HepG2 (cell line): Measurements from ENCODE around the gene FDXACB1. TPM values are rescaled to one million over a fixed set of nuclear protein-coding genes. Genes with fewer than 3 reads are reported as not detected.
A peak's percentile ranks its signal among the peaks of the same experiment; 100 is the strongest.

Source experiments
- ATAC-seq: fragments of 200-7000 bp; cut with Tn5 transposase; 3 replicates; pipeline ENCODE4 v1.9.1; 2020; ENCODE audit warnings: mild to moderate bottlenecking, moderate library complexity
- BruUV-seq: library from RNA; stranded (reverse); fragments of 400-500 nt; replicated peaks from 2 replicates; lab custom pipeline; 2021; lab: Mats Ljungman, UMichigan
- CTCF ChIA-PET: fragments of 300-600 bp; formaldehyde crosslinking; extraction: SDS; loops from one replicate; lab custom pipeline; 2021; ENCODE audit warnings: low total read pairs, inconsistent platforms, low intra/inter-chr PET ratio; lab: Yijun Ruan, JAX
- POLR2A ChIA-PET: fragments of 350-600 bp; sonication (Branson Sonifier 250); formaldehyde crosslinking; loops from one replicate; lab custom pipeline; 2020; ENCODE audit warnings: antibody characterized with exemption, inconsistent platforms; lab: Yijun Ruan, JAX
- DNase-seq: peaks from one replicate; pipeline ENCODE4 v3.0.0-alpha.2; 2015; ENCODE audit warnings: low spot score
- FAIRE-seq: peaks from 3 replicates; lab custom pipeline; 2011; peaks lifted over from hg19 to GRCh38; lab: Jason Lieb, UNC
- H2AFZ ChIP-seq: one replicate; pipeline ENCODE4 v1.6.1; 2011; ENCODE audit warnings: low read length, inconsistent platforms
- H3K27ac ChIP-seq: fragments of 300-600 bp; 3 replicates; pipeline ENCODE4 v1.8.0; 2011; ENCODE audit warnings: mixed run types, mild to moderate bottlenecking, mixed read lengths, low read length, inconsistent platforms; ENCODE audit not compliant: insufficient read depth; ENCODE audit errors: extremely low read length
- H3K27me3 ChIP-seq, 2 experiments: fragments of 200-600 bp in 1 of 2; 2 replicates in 1 of 2; 3 replicates in 1 of 2; pipeline versions ENCODE4 v1.6.0 to v1.8.0; 2011; ENCODE audit warnings: low read length in 2 of 2, mild to moderate bottlenecking in 2 of 2, moderate library complexity in 2 of 2, inconsistent platforms in 1 of 2; ENCODE audit not compliant: insufficient read depth in 2 of 2, control insufficient read depth in 1 of 2
- H3K36me3 ChIP-seq, 2 experiments: fragments of 200-600 bp in 1 of 2; replicated peaks in 1 of 2; 2 replicates in 1 of 2; 3 replicates in 1 of 2; pipeline versions ENCODE4 v1.5.1 to v1.8.0; 2011; ENCODE audit warnings: low read length in 2 of 2, inconsistent platforms in 1 of 2; ENCODE audit not compliant: insufficient read depth in 2 of 2, control insufficient read depth in 1 of 2
- H3K4me1 ChIP-seq: 2 replicates; pipeline ENCODE4 v1.5.1; 2012; ENCODE audit warnings: low read length, inconsistent platforms; ENCODE audit not compliant: insufficient read depth
- H3K4me2 ChIP-seq: 2 replicates; pipeline ENCODE4 v1.6.0; 2011; ENCODE audit warnings: low read depth, low read length, inconsistent platforms
- H3K4me3 ChIP-seq, 3 experiments: fragments of 200-600 bp in 1 of 3; sonication (generic), shearing (Covaris generic) in 1 of 3; replicated peaks in 1 of 3; 2 replicates each; pipeline ENCODE4 v1.5.1; 2011 to 2016; ENCODE audit warnings: low read length in 3 of 3, inconsistent platforms in 2 of 3, low read depth in 2 of 3, mild to moderate bottlenecking in 2 of 3, control low read depth in 1 of 3, mixed read lengths in 1 of 3; ENCODE audit not compliant: insufficient read depth in 1 of 3
- H3K79me2 ChIP-seq: one replicate; pipeline ENCODE4 v1.6.1; 2011; ENCODE audit warnings: low read length, inconsistent platforms; ENCODE audit not compliant: insufficient read depth
- H3K9ac ChIP-seq: 2 replicates; pipeline ENCODE4 v1.6.0; 2011; ENCODE audit warnings: mild to moderate bottlenecking, low read depth, low read length, inconsistent platforms; ENCODE audit not compliant: insufficient read depth
- H3K9me3 ChIP-seq: 2 replicates; pipeline ENCODE4 v1.5.1; 2012; ENCODE audit warnings: mild to moderate bottlenecking, low read length
- H4K20me1 ChIP-seq: 2 replicates; pipeline ENCODE4 v1.6.0; 2011; ENCODE audit warnings: inconsistent platforms, mild to moderate bottlenecking, low read length, moderate library complexity; ENCODE audit not compliant: insufficient read depth
- GRHL1 ChIP-seq: sonication (generic); formaldehyde crosslinking; conservative IDR thresholded peaks from 2 replicates; pipeline ENCODE4 v1.8.0; 2022; ENCODE audit warnings: missing genetic modification reagents
- KIAA2018 ChIP-seq: sonication (generic); formaldehyde crosslinking; IDR thresholded peaks from 2 replicates; pipeline ENCODE4 v1.5.0; 2020; ENCODE audit warnings: mild to moderate bottlenecking, missing genetic modification reagents, borderline replicate concordance
- NFIC ChIP-seq: IDR thresholded peaks from 2 replicates; pipeline ENCODE4 v1.6.1; 2012; ENCODE audit warnings: mild to moderate bottlenecking, low read length, inconsistent platforms
- PLSCR1 ChIP-seq: sonication (generic); formaldehyde crosslinking; IDR thresholded peaks from 2 replicates; pipeline ENCODE4 v1.5.0; 2020; ENCODE audit warnings: missing genetic modification reagents, mild to moderate bottlenecking, borderline replicate concordance
- POLR2G ChIP-seq: fragments of 200-400 bp; formaldehyde crosslinking; IDR thresholded peaks from 2 replicates; pipeline ENCODE4 v1.6.1; 2018; ENCODE audit warnings: mild to moderate bottlenecking, low read depth, low read length, moderate library complexity
- ZNF709 ChIP-seq: sonication (generic); formaldehyde crosslinking; IDR thresholded peaks from 2 replicates; pipeline ENCODE4 v1.5.0; 2020; ENCODE audit warnings: mild to moderate bottlenecking, missing genetic modification reagents
- ZNF850 ChIP-seq: sonication (generic); formaldehyde crosslinking; conservative IDR thresholded peaks from 2 replicates; pipeline ENCODE4 v1.9.0; 2021; ENCODE audit warnings: mild to moderate bottlenecking, missing genetic modification reagents
- ZXDC ChIP-seq: sonication (generic); formaldehyde crosslinking; IDR thresholded peaks from 2 replicates; pipeline ENCODE4 v1.5.0; 2020; ENCODE audit warnings: mild to moderate bottlenecking, missing genetic modification reagents
- WGBS: methylation state at CpG from one replicate; pipeline ENCODE4 v1.1.6; 2017; ENCODE audit warnings: low lambda C conversion rate; 5-methylcytosine and 5-hydroxymethylcytosine counted together
- in situ Hi-C: cut with HindIII; loops from 2 replicates; pipeline ENCODE4 v1.10.0; 2017; ENCODE audit warnings: low pct_unique_long_range_greater_than_20kb; ENCODE audit not compliant: extremely low pct_ligation_motif_present
- intact Hi-C: fragments of 100-400 bp; cut with micrococcal nuclease; formaldehyde crosslinking; loops from one replicate; pipeline ENCODE4 v1.10.0; 2022; ENCODE audit not compliant: unreplicated experiment
- polyA plus RNA-seq, 8 experiments: library from polyadenylated mRNA; depleted of rRNA in 3 of 8; stranded (reverse) in 7 of 8; unstranded in 1 of 8; fragments of >200 nt; fragmentation: Illumina TruSeq in 4 of 8; extraction: Trizol in 4 of 8; gene quantifications; 2 replicates each; pipeline versions ENCODE4 v1.2.1 to v1.2.3, GENCODE V29; 2011 to 2016; ENCODE audit warnings: low read depth in 4 of 8, missing spikeins in 1 of 8, mixed read lengths in 1 of 8; ENCODE audit not compliant: insufficient read depth in 1 of 8
- total RNA-seq, 5 experiments: library from RNA; depleted of rRNA; stranded (reverse); fragments of >200 nt; fragmentation: Illumina TruSeq; extraction: Trizol; gene quantifications; 2 replicates each; pipeline ENCODE4 v1.2.3, GENCODE V29; 2016; ENCODE audit warnings: low read depth in 1 of 5

FDXACB1 gene
- total and polyA plus RNA-seq, 2 of the 13 experiments (the other 11 are each of a cell fraction or from before 2014, with no cell fraction given) = 1.1 to 3.4 TPM

- Histone ChIP-seq H3K9ac (no peak overlapping the region), H4K20me1 (no peaks in the 10 kb centered on the region), H3K4me1 (peaks cover 42% of the 10 kb centered on the region), H3K4me2 (peak overlapping the region; percentile 65), H3K27me3 (no peaks in the 10 kb centered on the region; a peak in 1 of 5 replicates), H2AFZ (no peak overlapping the region), H3K9me3 (no peaks in the 10 kb centered on the region), H3K4me3 (no peak overlapping the region), H3K27ac (no peak overlapping the region), H3K79me2 (no peaks in the 10 kb centered on the region), H3K36me3 (no peaks in the 10 kb centered on the region)
- in situ Hi-C loops = no loop called here
- CTCF ChIA-PET = no interaction called here
- DNase-seq = no peak
- intact Hi-C loops = loop anchor here (1.0 kb wide), 1 partner anchor 32 kb away; the partner anchor contains the start of genes CFAP68 and FDXACB1
- BruUV-seq = no TSS peak
- WGBS = 53% methylated on average over 9 of the region's 9 CpGs
- no peak for ATAC-seq
- POLR2A ChIA-PET = interaction anchor here (0.8 to 1.5 kb wide), 2 partner anchors 9 to 16 kb away, joined by 3 to 5 read pairs; partner anchors contain the start of gene C11orf52
- no peak for FAIRE-seq
- TF ChIP-seq KIAA2018 (CRISPR knock-in tag) (no peak), PLSCR1 (no peak), NFIC (no peak), GRHL1 (no peak), POLR2G (no peak), ZNF850 (CRISPR knock-in tag) (no peak), ZXDC (CRISPR knock-in tag) (no peak), ZNF709 (CRISPR knock-in tag) (no peak)
Measured at GRCh38 chr11:111910676-111911562, 32.0 kb upstream of the FDXACB1 start.
